ENCODE data around the gene SRGAP2.
"Not testable (repeated sequence)": the region's sequence is repeated elsewhere in the genome, so short reads cannot be mapped to it uniquely, and the experiment has no call there.

The SRGAP2 gene

GRCh38 chr1:206203364-206204158 is at the start of gene SRGAP2:
Gene SRGAP2, plus strand, starts transcription at chr1:206203541. Its CDS starts 2,430 bp downstream, at chr1:206205971.
- CTCF ChIA-PET; POLR2A ChIA-PET; H3K9me3 ChIP-seq (ENCODE audit: control insufficient read depth, insufficient read depth, low read depth, low read length); H3K4me1 ChIP-seq (ENCODE audit: control insufficient read depth, insufficient read depth, low read length); H3K36me3 ChIP-seq (ENCODE audit: control insufficient read depth in 2 of 2, insufficient read depth in 1 of 2, low read length in 2 of 2): not testable (repeated sequence)
- Histone ChIP-seq H3K27ac (ENCODE audit: extremely low read depth, low read depth, low read length) (peak within 1 kb of the TSS; percentile 49; the same call in 1 of the 2 replicates), H3K4me3 (ENCODE audit: low read depth, low read length) (peak within 1 kb of the TSS; percentile 48)
- TF ChIP-seq ZBTB26 (tag by site-specific recombination; optimal IDR thresholded peaks at IDR 0.05): peak; percentile 32

- H3K27ac ChIP-seq (ENCODE audit: extremely low read depth, low read depth, low read length); H3K4me1 ChIP-seq (ENCODE audit: control insufficient read depth, insufficient read depth, low read length); H3K4me3 ChIP-seq (ENCODE audit: low read depth, low read length); CTCF ChIA-PET; H3K9me3 ChIP-seq (ENCODE audit: control insufficient read depth, insufficient read depth, low read depth, low read length); POLR2A ChIA-PET; H3K36me3 ChIP-seq (ENCODE audit: control insufficient read depth in 2 of 2, insufficient read depth in 1 of 2, low read length in 2 of 2): not testable (repeated sequence)
Measured at GRCh38 chr1:206167350-206168029, 35.9 kb upstream of the SRGAP2 start.

GRCh38 chr1:206169794-206170193 is 33.5 kb upstream of the SRGAP2 start:
- H3K27ac ChIP-seq (ENCODE audit: extremely low read depth, low read depth, low read length); POLR2A ChIA-PET; H3K4me3 ChIP-seq (ENCODE audit: low read depth, low read length); H3K9me3 ChIP-seq (ENCODE audit: control insufficient read depth, insufficient read depth, low read depth, low read length); CTCF ChIA-PET; H3K36me3 ChIP-seq (ENCODE audit: control insufficient read depth in 2 of 2, insufficient read depth in 1 of 2, low read length in 2 of 2); H3K4me1 ChIP-seq (ENCODE audit: control insufficient read depth, insufficient read depth, low read length): not testable (repeated sequence)

GRCh38 chr1:206173110-206173719 is 30.1 kb upstream of the SRGAP2 start:
- H3K4me3 ChIP-seq (ENCODE audit: low read depth, low read length); H3K9me3 ChIP-seq (ENCODE audit: control insufficient read depth, insufficient read depth, low read depth, low read length); H3K27ac ChIP-seq (ENCODE audit: extremely low read depth, low read depth, low read length); H3K36me3 ChIP-seq (ENCODE audit: control insufficient read depth in 2 of 2, insufficient read depth in 1 of 2, low read length in 2 of 2); CTCF ChIA-PET; POLR2A ChIA-PET; H3K4me1 ChIP-seq (ENCODE audit: control insufficient read depth, insufficient read depth, low read length): not testable (repeated sequence)

- H3K4me3 ChIP-seq (ENCODE audit: low read depth, low read length); POLR2A ChIA-PET; H3K27ac ChIP-seq (ENCODE audit: extremely low read depth, low read depth, low read length); H3K36me3 ChIP-seq (ENCODE audit: control insufficient read depth in 2 of 2, insufficient read depth in 1 of 2, low read length in 2 of 2); H3K4me1 ChIP-seq (ENCODE audit: control insufficient read depth, insufficient read depth, low read length); H3K9me3 ChIP-seq (ENCODE audit: control insufficient read depth, insufficient read depth, low read depth, low read length): not testable (repeated sequence)
- CTCF ChIA-PET: interaction anchor here (0.7 kb wide), 2 partner anchors 665 to 748 kb away, joined by 3 read pairs; no protein-coding TSS in a partner anchor
- peak; percentile 24 for TF ChIP-seq ZNF654 (tag by site-specific recombination; IDR thresholded peaks at IDR 0.05; ENCODE audit: low read depth)
Measured at GRCh38 chr1:206174182-206174868, 29.0 kb upstream of the SRGAP2 start.

- H3K4me3 ChIP-seq (ENCODE audit: low read depth, low read length); H3K9me3 ChIP-seq (ENCODE audit: control insufficient read depth, insufficient read depth, low read depth, low read length); H3K36me3 ChIP-seq (ENCODE audit: control insufficient read depth in 2 of 2, insufficient read depth in 1 of 2, low read length in 2 of 2); H3K4me1 ChIP-seq (ENCODE audit: control insufficient read depth, insufficient read depth, low read length); CTCF ChIA-PET; POLR2A ChIA-PET; H3K27ac ChIP-seq (ENCODE audit: extremely low read depth, low read depth, low read length): not testable (repeated sequence)
Measured at GRCh38 chr1:206175459-206176113, 27.8 kb upstream of the SRGAP2 start.

- H3K4me1 ChIP-seq (ENCODE audit: control insufficient read depth, insufficient read depth, low read length); H3K4me3 ChIP-seq (ENCODE audit: low read depth, low read length); POLR2A ChIA-PET; H3K27ac ChIP-seq (ENCODE audit: extremely low read depth, low read depth, low read length); H3K36me3 ChIP-seq (ENCODE audit: control insufficient read depth in 2 of 2, insufficient read depth in 1 of 2, low read length in 2 of 2); CTCF ChIA-PET; H3K9me3 ChIP-seq (ENCODE audit: control insufficient read depth, insufficient read depth, low read depth, low read length): not testable (repeated sequence)
Measured at GRCh38 chr1:206176114-206176502, 27.2 kb upstream of the SRGAP2 start.

- H3K4me1 ChIP-seq (ENCODE audit: control insufficient read depth, insufficient read depth, low read length); H3K4me3 ChIP-seq (ENCODE audit: low read depth, low read length); H3K27ac ChIP-seq (ENCODE audit: extremely low read depth, low read depth, low read length); H3K9me3 ChIP-seq (ENCODE audit: control insufficient read depth, insufficient read depth, low read depth, low read length); H3K36me3 ChIP-seq (ENCODE audit: control insufficient read depth in 2 of 2, insufficient read depth in 1 of 2, low read length in 2 of 2); CTCF ChIA-PET; POLR2A ChIA-PET: not testable (repeated sequence)
Measured at GRCh38 chr1:206178061-206178989, 25.0 kb upstream of the SRGAP2 start.

- H3K4me1 ChIP-seq (ENCODE audit: control insufficient read depth, insufficient read depth, low read length); H3K9me3 ChIP-seq (ENCODE audit: control insufficient read depth, insufficient read depth, low read depth, low read length); CTCF ChIA-PET; H3K36me3 ChIP-seq (ENCODE audit: control insufficient read depth in 2 of 2, insufficient read depth in 1 of 2, low read length in 2 of 2); H3K27ac ChIP-seq (ENCODE audit: extremely low read depth, low read depth, low read length); H3K4me3 ChIP-seq (ENCODE audit: low read depth, low read length); POLR2A ChIA-PET: not testable (repeated sequence)
Measured at GRCh38 chr1:206179666-206180065, 23.7 kb upstream of the SRGAP2 start.

Data from HEK293 (cell line).